ENCODE measurements around the gene SLC35F1. TPM values are rescaled to one million over a fixed set of nuclear protein-coding genes. Genes with fewer than 3 reads are reported as not detected.

SLC35F1 gene
- total RNA-seq, 1 donor = not detected

GRCh38 chr6:117890172-117890571 is 16.9 kb upstream of the SLC35F1 start:
- no peak for TF ChIP-seq CTCF (IDR thresholded peaks at IDR 0.05; ENCODE audit: insufficient read depth, low read depth, low read length)
- H3K4me3 ChIP-seq (ENCODE audit: low read depth, low read length) = no peak overlapping the region
- no peak for DNase-seq (ENCODE audit: low read depth)

GRCh38 chr6:117906507-117906957 is 532 bp upstream of the SLC35F1 start:
- peak; percentile 21 for DNase-seq (ENCODE audit: low read depth)
- H3K4me3 ChIP-seq (ENCODE audit: low read depth, low read length) = peak overlapping the region; percentile 18
- no peak for TF ChIP-seq CTCF (IDR thresholded peaks at IDR 0.05; ENCODE audit: insufficient read depth, low read depth, low read length)

GRCh38 chr6:117907601-117908245 is 659 bp downstream of the SLC35F1 start:
- no peak for TF ChIP-seq CTCF (IDR thresholded peaks at IDR 0.05; ENCODE audit: insufficient read depth, low read depth, low read length)
- H3K4me3 ChIP-seq (ENCODE audit: low read depth, low read length) = no peak overlapping the region
- DNase-seq (ENCODE audit: low read depth) = no peak

- no peak overlapping the region for H3K4me3 ChIP-seq (ENCODE audit: low read depth, low read length)
- no peak for DNase-seq (ENCODE audit: low read depth)
- TF ChIP-seq CTCF (IDR thresholded peaks at IDR 0.05; ENCODE audit: insufficient read depth, low read depth, low read length) = no peak
Measured at GRCh38 chr6:117908246-117909068, 1.4 kb downstream of the SLC35F1 start.

GRCh38 chr6:117909638-117910037 is 2.6 kb downstream of the SLC35F1 start:
- no peak overlapping the region for H3K4me3 ChIP-seq (ENCODE audit: low read depth, low read length)
- TF ChIP-seq CTCF (IDR thresholded peaks at IDR 0.05; ENCODE audit: insufficient read depth, low read depth, low read length) = no peak
- DNase-seq (ENCODE audit: low read depth) = no peak

- no peak for TF ChIP-seq CTCF (IDR thresholded peaks at IDR 0.05; ENCODE audit: insufficient read depth, low read depth, low read length)
- H3K4me3 ChIP-seq (ENCODE audit: low read depth, low read length) = no peak overlapping the region
Measured at GRCh38 chr6:117910549-117910948, 3.5 kb downstream of the SLC35F1 start.

More at GRCh38 chr6:117910549-117910948, 3.5 kb downstream of the SLC35F1 start:
- no peak for DNase-seq (ENCODE audit: low read depth)
